ENCODE measurements around the gene FAM222A. TPM values are rescaled to one million over a fixed set of nuclear protein-coding genes. Genes with fewer than 3 reads are reported as not detected.

FAM222A gene
- total and polyA plus RNA-seq, 2 experiments from 2014 or later: 0.97 TPM; not detected in 1

DNA sequence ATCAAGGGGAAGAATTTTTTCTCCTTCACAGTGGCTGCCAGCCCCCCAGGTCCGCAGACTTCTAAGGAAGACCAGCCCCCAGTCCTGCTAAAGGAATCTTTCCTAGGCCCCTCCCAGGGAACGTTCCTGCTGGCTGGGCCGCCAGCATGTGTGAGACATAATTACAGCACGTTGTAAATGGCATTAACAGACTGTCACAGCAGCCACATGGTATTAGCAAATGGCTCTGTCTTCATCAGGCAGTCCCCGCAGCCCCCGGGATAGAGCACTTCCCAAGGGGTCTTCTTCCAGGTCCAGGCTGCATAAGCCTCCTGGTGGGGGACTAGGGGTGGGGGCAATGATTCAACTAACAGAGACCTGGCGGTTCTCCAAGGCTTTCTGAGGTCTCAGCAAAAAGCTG lies 34.9 kb upstream of the FAM222A start:
- DNase-seq: no peak
- 3 to 5% methylated on average over 7 of the region's 7 CpGs for WGBS, 2 experiments (ENCODE audit: low coverage in 1 of 2, low lambda C conversion rate in 2 of 2, missing lambda C conversion rate in 2 of 2)
- no peaks in the 10 kb centered on the region for H3K36me3 ChIP-seq (ENCODE audit: low read depth)
- no peaks in the 10 kb centered on the region for H3K79me2 ChIP-seq (ENCODE audit: insufficient read depth)
- H3K9ac ChIP-seq: no peak overlapping the region
- no peak overlapping the region for H3K4me3 ChIP-seq
- TF ChIP-seq EZH2 (IDR thresholded peaks at IDR 0.05; ENCODE audit: insufficient read depth, poor library complexity, severe bottlenecking): no peak
- no peak for TF ChIP-seq EZH2phosphoT487 (IDR thresholded peaks at IDR 0.05; ENCODE audit: insufficient read depth, low read depth)
- peaks cover 14% of the 10 kb centered on the region for H3K27me3 ChIP-seq (replicated peaks; ENCODE audit: insufficient read depth)
- no peaks in the 10 kb centered on the region for H3K4me1 ChIP-seq (ENCODE audit: insufficient read depth)
- H4K20me1 ChIP-seq (ENCODE audit: insufficient read depth): no peaks in the 10 kb centered on the region
- in situ Hi-C loops (cut with MboI): no loop called here
- no peak overlapping the region for H2AFZ ChIP-seq
- no peak overlapping the region for H3K4me2 ChIP-seq (ENCODE audit: unreplicated experiment)
- no peaks in the 10 kb centered on the region for H3K9me2 ChIP-seq (ENCODE audit: insufficient read depth)
- no peak overlapping the region for H3K27ac ChIP-seq
- no peaks in the 10 kb centered on the region for H3K9me3 ChIP-seq (ENCODE audit: low read depth)
- H3F3A ChIP-seq (ENCODE audit: insufficient read depth): no peaks in the 10 kb centered on the region

DNA sequence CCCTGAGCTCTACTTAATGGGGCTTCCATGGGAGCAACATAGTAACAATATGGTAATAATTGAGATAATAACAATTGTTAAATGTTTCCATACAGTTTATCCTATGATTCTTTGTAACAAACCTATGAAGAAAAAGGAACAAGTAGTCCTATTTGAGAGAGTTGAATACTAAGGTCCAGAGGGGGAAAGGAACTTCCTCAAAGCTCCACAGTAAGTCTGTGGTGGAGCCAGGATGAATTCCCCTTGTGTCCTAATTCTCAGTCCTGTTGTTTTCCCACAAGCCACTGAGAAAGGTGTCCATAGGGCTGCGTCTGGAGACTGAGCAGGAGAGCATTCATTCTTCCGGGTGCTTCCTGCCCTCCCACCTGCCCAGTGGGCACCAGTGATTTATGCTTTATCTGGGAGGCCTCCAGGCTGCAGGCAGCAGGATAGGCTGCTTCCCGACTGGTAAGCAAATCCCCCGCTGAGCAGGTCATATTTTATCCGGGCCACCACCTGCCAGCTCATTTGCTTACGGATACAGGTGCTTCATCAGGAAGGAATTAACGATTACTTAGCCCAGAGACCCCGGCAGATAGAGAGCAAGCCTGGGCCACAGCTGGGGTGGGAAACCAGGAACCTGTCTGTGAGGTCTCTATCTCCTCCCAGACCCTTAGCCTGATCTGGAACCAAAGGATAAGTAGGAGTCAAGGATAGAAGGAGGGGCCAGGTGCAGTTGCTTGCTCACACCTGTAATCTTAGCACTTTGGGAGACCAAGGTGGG lies 33.9 kb upstream of the FAM222A start:
- H3K27me3 ChIP-seq (replicated peaks; ENCODE audit: insufficient read depth): peaks cover 14% of the 10 kb centered on the region
- no peaks in the 10 kb centered on the region for H3K4me1 ChIP-seq (ENCODE audit: insufficient read depth)
- H3K4me3 ChIP-seq: no peak overlapping the region
- H3K36me3 ChIP-seq (ENCODE audit: low read depth): no peaks in the 10 kb centered on the region
- in situ Hi-C loops (cut with MboI): no loop called here
- 44 to 46% methylated on average over 8 of the region's 8 CpGs for WGBS, 2 experiments (ENCODE audit: low coverage in 1 of 2, low lambda C conversion rate in 2 of 2, missing lambda C conversion rate in 2 of 2)
- no peak overlapping the region for H3K4me2 ChIP-seq (ENCODE audit: unreplicated experiment)
- H3K27ac ChIP-seq: no peak overlapping the region
- no peaks in the 10 kb centered on the region for H3K79me2 ChIP-seq (ENCODE audit: insufficient read depth)
- H2AFZ ChIP-seq: no peak overlapping the region
- H4K20me1 ChIP-seq (ENCODE audit: insufficient read depth): no peaks in the 10 kb centered on the region
- DNase-seq: no peak
- no peak overlapping the region for H3K9ac ChIP-seq
- H3K9me3 ChIP-seq (ENCODE audit: low read depth): no peaks in the 10 kb centered on the region
- H3K9me2 ChIP-seq (ENCODE audit: insufficient read depth): no peaks in the 10 kb centered on the region
- no peaks in the 10 kb centered on the region for H3F3A ChIP-seq (ENCODE audit: insufficient read depth)
- no peak for TF ChIP-seq EZH2phosphoT487 (IDR thresholded peaks at IDR 0.05; ENCODE audit: insufficient read depth, low read depth)

DNA sequence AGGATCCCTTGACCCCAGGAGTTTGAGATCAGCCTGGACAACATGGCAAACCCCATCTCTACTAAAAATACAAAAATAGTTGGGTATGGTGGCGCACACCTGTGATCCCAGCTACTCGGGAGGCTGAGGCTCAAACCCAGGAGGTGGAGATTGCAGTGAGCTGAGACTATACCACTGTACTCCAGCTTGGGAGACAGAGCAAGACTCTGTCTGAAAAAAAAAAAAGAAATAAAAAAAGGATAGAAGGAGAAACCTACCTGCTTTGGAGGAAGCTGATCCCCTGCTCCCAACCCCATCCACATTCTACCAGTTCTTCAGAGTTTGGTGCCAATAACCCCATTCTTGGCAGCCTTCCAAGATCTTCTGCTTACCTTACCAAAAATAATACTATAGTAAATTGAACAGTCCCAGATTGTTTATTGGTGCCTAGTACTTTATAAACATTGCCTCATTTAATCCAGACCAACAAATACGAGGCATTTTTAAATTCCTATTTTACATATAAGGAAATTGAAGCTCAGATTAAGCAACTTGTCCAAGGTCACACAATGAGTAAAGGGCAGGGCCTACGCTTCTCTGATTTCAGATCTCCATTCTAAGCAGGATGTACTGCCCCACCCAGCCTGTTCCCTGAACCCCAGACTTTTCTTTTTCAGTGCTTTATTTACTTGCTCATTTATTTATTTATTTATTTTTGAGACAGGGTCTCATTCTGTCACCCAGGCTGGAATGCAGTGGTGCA lies 33.2 kb upstream of the FAM222A start:
- in situ Hi-C loops (cut with MboI): no loop called here

DNA sequence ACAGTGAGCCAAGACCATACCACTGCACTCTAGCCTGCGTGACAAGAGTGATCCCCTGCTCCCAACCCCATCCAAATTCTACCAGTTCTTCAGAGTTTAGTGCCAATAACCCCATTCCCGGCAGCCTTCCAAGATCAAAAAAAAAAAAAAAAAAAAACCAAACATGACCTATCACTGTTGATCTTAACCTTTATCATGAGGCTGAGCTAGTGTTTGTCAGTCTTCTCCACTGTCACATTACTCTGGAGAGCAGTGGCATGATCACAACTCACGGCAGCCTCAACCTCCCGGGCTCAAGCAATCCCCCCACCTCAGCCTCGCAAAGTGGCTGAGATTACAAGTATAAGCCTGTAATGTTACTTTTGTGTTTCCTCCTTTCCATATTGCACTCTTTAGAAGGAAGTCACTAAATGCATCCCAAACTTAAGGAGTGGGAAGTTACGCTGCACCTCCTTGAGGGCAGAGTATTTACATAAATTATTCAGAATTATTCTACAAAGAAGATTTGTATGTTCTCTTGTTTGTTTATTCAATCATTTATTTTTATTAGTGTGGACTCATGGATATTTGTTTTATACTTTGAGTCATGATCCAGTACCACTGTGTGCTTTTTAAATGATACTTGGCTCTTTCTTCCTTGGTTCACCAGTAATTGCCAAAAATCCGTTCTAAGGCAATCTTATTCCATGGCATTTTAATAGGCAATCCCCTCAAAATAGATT lies 31.5 kb upstream of the FAM222A start:
- DNase-seq: no peak
- Histone ChIP-seq H3K9me2 (ENCODE audit: insufficient read depth) (no peaks in the 10 kb centered on the region), H3K9ac (no peak overlapping the region), H3K4me2 (ENCODE audit: unreplicated experiment) (no peak overlapping the region), H3F3A (ENCODE audit: insufficient read depth) (no peaks in the 10 kb centered on the region), H3K27me3 (replicated peaks; ENCODE audit: insufficient read depth) (peaks cover 7% of the 10 kb centered on the region; the same call in 1 of the 2 replicates), H3K4me3 (no peak overlapping the region), H3K9me3 (ENCODE audit: low read depth) (no peaks in the 10 kb centered on the region), H3K36me3 (ENCODE audit: low read depth) (no peaks in the 10 kb centered on the region), H4K20me1 (ENCODE audit: insufficient read depth) (no peaks in the 10 kb centered on the region), H3K27ac (no peak overlapping the region), H3K79me2 (ENCODE audit: insufficient read depth) (no peaks in the 10 kb centered on the region), H3K4me1 (ENCODE audit: insufficient read depth) (no peaks in the 10 kb centered on the region), H2AFZ (no peak overlapping the region)
- in situ Hi-C loops (cut with MboI): no loop called here
- no peak for TF ChIP-seq EZH2 (IDR thresholded peaks at IDR 0.05; ENCODE audit: insufficient read depth, poor library complexity, severe bottlenecking)
- TF ChIP-seq EZH2phosphoT487 (IDR thresholded peaks at IDR 0.05; ENCODE audit: insufficient read depth, low read depth): no peak
- 43 to 45% methylated on average over 7 of the region's 7 CpGs for WGBS, 2 experiments (ENCODE audit: low coverage in 1 of 2, low lambda C conversion rate in 2 of 2, missing lambda C conversion rate in 2 of 2)

More for the DNA sequence above, 33.2 kb upstream of the FAM222A start:
- Histone ChIP-seq H3K9ac (no peak overlapping the region), H3K4me3 (no peak overlapping the region), H3K4me1 (ENCODE audit: insufficient read depth) (no peaks in the 10 kb centered on the region), H3F3A (ENCODE audit: insufficient read depth) (no peaks in the 10 kb centered on the region), H4K20me1 (ENCODE audit: insufficient read depth) (no peaks in the 10 kb centered on the region), H2AFZ (no peak overlapping the region), H3K27me3 (replicated peaks; ENCODE audit: insufficient read depth) (peaks cover 14% of the 10 kb centered on the region), H3K9me2 (ENCODE audit: insufficient read depth) (no peaks in the 10 kb centered on the region), H3K79me2 (ENCODE audit: insufficient read depth) (no peaks in the 10 kb centered on the region), H3K27ac (no peak overlapping the region), H3K4me2 (ENCODE audit: unreplicated experiment) (no peak overlapping the region), H3K9me3 (ENCODE audit: low read depth) (no peaks in the 10 kb centered on the region), H3K36me3 (ENCODE audit: low read depth) (no peaks in the 10 kb centered on the region)
- 44 to 56% methylated on average over 4 of the region's 4 CpGs for WGBS, 2 experiments (ENCODE audit: low coverage in 1 of 2, low lambda C conversion rate in 2 of 2, missing lambda C conversion rate in 2 of 2)
- TF ChIP-seq EZH2phosphoT487 (IDR thresholded peaks at IDR 0.05; ENCODE audit: insufficient read depth, low read depth) (no peak), EZH2 (IDR thresholded peaks at IDR 0.05; ENCODE audit: insufficient read depth, poor library complexity, severe bottlenecking) (no peak)
- no peak for DNase-seq

Measured in GM23248 (cell line).